HG03439 (cell line): ENCODE results near the gene MS4A18.
A peak's percentile ranks its signal among the peaks of the same experiment; 100 is the strongest.
"Not testable (repeated sequence)": the region's sequence is repeated elsewhere in the genome, so short reads cannot be mapped to it uniquely, and the experiment has no call there.

Experiments used
- ATAC-seq: cut with Tn5 transposase; IDR thresholded peaks from one replicate; pipeline ENCODE4 v1.9.1; 2021; ENCODE audit warnings: mild to moderate bottlenecking, moderate library complexity; ENCODE audit not compliant: unreplicated experiment

The MS4A18 gene

GRCh38 chr11:60734279-60734678 lies 9.8 kb downstream of the MS4A18 start:
- no peak for ATAC-seq

GRCh38 chr11:60739114-60739513 lies 14.6 kb downstream of the MS4A18 start:
- no peak for ATAC-seq

GRCh38 chr11:60740573-60740972 lies 16.1 kb downstream of the MS4A18 start:
- ATAC-seq, result no peak

DNA sequence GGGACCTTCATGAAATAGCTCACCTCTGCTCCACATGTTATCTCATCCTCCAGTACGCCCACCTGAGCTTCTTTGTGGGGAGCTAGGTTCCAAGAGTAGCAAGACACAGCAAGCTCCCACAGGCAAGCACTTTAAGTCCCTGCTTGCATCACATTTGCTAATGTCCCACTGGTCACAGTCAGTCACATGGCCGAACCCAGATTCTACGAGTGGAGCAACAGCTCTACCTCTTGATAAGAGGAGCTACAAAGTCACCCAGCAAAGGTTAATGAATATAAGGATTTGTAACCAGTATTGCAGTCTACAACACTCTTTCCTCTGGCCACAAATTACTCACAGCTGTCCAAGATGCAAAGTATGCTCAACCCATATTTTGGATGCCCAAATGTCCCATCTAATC lies 16.9 kb downstream of the MS4A18 start:
- no peak for ATAC-seq

GRCh38 chr11:60743058-60743457 lies 18.5 kb downstream of the MS4A18 start:
- no peak for ATAC-seq

DNA sequence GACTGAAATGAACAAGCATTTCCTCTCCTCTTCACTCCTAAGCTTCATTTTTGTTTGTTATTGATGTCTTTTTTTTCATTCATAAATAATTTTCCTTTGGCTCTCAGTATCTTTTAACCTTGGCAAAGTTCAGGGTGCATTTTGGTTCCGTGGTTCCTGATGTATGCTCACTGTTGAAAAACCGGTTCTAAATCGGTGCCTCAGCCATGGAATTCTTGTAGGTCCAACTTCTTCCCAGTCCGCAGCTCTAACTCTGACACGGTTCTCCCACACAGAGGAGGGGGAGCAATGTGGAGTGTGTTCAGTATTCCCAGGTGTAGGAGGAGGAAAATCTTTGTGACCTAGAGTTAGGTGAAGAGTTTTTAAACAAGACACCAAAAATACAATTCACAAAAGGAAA lies 19.6 kb downstream of the MS4A18 start:
- ATAC-seq, result no peak

DNA sequence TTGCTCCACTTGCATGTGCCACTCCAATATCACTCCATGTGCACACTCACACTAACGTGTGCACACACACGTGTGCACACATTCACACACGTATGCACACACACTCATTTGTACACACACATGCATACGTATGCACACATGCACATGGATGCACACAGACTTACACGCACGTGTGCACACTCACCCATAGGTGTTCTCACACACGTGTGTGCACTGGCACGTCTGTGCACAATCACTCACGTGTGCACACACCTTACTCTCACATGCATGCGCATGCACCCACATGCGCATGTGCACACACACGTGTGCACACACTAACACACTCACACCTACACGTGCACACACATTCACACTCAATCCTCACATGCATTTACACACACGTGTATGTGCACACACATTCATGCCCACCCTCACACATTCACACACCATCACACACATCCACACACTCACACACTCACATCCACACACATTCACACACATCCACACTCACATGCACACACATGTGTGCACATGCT lies 22.9 kb downstream of the MS4A18 start:
- no peak for ATAC-seq

DNA sequence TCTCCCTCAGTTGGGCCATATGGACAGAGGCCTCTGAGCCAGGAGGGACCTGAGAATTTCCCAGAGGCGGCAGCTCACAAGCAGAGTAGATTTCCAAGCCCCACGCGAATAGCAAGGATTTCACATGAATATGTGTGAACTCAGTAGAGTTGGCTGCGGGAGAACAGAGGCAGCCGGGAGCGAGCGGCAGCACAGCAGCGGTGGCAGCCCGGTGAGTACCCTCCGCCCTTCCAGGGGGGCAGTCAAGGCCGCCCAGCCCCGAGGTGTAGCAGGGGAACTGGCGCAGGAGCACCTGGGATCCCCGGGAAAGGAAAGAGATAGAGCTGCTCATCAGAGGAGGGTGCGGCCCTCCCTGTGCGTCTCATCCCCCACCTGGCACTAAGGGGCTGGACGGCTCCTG lies 23.7 kb downstream of the MS4A18 start:
- ATAC-seq, result no peak

DNA sequence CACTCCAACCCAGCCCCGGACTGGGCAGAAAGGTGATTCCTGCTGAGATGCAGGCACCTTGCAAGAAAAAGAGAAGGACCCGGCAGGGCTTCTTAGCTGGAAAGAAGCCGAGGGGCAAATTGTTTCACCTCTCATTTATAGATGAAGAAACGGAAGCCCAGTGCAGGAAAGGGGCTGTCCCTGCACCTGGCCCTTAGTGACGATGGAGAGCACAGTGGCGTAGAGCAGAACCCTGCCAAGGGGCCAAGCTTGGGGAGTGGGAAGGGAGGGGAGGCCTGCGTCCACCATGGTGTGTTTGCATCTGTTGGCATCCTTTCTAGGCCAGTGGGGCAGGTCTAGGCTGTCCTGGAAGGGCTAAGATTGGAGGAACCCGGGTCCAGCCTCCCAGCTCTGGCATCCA lies 24.3 kb downstream of the MS4A18 start:
- no peak for ATAC-seq

DNA sequence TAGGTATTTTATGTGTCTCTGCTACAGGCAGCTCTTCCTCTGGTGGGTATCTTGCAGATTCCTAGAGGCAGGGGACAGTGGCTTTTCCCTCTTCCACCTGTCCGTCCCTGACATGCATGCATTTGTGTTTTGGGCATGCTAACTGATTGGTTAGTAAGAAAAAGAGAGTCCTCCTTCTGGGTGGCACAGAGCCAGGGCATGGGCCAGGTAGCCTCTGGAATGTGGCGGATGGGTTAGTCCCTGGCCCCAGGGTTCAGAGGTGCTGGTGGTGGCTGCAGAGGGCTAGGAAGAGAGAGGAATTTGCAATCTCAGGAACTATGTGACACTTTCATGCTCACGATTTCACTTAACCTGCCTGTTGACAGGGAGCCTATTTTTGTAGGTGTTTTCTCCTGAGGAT lies 26.4 kb downstream of the MS4A18 start:
- ATAC-seq, result no peak

DNA sequence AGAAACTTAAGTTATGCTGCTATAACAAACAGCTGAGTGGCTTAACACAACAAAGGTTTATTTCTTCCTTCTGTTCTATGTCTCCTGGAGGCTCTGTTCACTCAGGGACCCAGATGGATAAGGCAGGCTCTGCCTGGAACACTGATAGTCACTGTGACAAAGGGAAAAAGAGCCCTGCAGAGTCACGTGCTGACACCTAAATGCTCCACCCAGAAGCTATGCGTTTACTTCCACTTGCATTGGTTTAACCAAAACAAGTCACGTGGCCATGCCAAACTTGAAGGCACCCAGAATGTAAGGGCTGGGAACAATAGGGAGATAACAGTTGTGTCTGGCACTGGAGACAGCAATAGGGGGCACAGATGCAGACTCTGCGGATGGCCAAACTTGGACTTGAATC lies 28.8 kb downstream of the MS4A18 start:
- no peak for ATAC-seq

- ATAC-seq, result no peak
Observed at GRCh38 chr11:60754887-60755286, 30.4 kb downstream of the MS4A18 start.

DNA sequence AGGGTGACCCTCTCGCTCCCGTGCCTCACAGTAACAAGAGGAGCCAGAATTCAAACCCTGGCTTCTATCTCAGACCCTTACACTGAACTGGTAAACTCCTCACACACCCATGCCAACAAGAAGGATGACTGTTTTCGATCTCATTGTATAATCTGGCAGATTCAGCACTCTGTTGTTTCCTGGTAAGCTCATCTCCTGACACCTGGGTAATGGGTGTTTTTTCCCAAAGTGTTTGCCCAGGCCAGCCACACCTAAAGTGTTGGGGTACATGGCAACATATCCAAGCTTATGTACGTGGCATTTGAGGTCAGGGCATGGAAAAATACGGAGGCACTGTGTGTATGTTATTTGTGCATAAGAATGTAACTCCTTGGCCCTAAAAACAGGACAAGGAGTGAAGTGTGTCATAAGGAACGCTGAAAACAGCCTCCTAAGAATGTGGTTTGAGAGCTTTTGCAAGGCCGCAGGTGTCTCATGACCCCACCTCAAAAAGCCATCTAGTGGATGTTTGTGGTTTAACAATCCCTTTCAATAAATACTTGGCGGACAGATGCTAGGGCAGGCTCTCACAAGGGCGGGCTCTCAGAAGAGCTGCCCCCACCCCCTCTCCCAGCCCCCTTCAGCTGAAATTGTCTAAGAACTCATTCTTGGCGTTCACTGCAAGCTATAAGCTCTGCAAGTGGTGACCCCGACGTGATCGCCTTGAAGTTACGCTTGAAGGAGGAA lies 31.9 kb downstream of the MS4A18 start, which contains the start of gene MS4A15:
TSS of gene MS4A15 (plus strand) at position 561 of the 726 bp plus-strand sequence. CDS start 6,867 bp downstream, outside the sequence.
- ATAC-seq, result no peak

DNA sequence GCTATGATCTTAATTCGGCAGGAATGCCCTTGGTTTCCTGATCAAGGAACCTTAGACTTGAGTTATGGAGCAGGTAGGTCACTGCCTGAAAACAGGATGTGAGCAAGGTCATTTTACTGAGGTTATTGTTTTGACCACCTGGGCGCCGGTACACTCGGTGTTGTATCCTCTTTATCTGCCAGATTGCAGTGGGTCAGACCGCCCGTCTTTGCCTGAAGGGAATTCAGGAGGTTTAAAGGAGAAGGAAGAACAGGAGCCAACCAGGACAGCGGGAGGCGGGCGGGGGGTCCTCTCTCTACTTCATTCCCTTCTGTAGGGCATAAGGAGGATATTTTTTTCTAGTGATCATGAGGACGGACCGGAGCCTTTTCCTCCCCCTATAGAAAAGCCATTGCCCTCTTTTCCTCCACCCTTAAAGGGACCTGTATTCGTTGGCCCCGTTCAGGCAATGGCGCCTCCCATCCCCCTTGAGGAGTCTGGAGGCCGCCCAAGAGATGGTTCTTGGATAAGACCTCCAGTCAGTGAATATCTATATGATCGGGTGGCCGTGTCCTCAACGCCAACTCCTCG lies 32.8 kb downstream of the MS4A18 start:
- ATAC-seq, result no peak

- not testable (repeated sequence) for ATAC-seq
Observed at GRCh38 chr11:60758671-60759070, 34.2 kb downstream of the MS4A18 start.

DNA sequence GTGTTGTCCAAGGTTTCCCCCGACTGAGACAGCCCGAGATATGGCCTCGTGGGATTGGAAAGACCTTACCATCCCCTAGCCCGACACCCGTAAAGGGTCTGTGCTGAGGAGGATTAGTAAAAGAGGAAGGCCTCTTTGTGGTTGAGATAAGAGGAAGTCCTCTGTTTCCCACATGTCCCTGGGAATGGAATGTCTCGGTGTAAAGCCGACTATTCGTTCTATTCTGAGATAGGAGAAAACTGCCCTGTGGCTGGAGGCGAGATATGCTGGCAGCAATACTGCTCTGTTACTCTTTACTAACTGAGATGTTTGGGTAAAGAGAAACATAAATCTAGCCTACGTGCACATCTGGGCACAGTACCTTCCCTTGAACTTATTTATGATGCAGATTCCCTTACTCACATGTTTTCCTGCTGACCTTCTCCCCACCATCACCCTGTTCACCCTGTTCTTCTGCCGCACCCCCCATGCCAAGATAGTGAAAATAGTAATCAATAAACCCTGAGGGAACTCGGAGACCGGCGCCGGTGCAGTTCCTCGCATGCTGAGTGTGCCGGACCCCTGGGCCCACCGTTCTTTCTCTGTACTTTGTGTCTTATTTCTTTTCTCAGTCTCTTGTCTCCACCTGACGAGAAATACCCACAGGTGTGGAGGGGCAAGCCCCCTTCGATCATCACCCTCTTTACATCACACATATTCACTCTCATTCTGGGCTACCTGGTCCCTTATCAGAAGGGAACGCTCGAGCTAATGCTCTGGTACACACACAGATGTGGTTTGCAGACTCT lies 35.1 kb downstream of the MS4A18 start:
- not testable (repeated sequence) for ATAC-seq

DNA sequence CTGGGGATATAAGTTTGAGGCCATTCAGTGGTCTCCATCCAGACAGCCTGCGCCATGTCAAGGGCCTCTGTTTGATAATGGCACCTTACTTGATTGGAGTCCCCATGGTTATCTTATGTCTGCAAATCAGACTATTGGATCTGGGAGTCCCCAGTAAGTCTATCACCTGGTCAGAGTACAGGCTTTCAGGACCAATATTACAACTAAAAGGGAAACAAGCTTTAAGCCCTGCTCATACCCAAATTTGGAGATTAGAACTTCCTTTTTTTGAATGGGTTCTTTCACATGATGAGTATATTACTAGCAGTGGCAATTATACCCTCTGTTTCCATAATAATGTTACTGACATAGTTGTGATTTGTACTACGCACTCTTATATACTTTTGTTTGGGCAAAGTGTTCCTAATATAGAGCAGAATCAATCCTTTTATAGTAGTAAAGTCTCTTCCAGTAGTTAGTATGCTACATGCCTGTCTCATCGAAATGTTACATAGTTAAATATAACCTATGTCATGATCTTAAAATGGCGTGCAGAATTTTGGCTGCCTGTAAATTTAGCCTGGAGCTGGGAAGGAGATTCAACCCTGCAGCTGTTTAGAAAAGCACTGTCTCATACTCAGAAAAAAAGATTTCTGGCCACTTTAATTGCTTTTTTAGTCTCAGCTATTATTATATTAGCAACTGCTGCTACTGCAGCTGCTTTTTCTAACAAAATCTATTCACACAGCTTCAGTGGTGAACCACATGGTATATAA lies 37.1 kb downstream of the MS4A18 start:
- ATAC-seq, result no peak

- peak; percentile 63 for ATAC-seq
Observed at GRCh38 chr11:60762851-60763691, 38.6 kb downstream of the MS4A18 start.

DNA sequence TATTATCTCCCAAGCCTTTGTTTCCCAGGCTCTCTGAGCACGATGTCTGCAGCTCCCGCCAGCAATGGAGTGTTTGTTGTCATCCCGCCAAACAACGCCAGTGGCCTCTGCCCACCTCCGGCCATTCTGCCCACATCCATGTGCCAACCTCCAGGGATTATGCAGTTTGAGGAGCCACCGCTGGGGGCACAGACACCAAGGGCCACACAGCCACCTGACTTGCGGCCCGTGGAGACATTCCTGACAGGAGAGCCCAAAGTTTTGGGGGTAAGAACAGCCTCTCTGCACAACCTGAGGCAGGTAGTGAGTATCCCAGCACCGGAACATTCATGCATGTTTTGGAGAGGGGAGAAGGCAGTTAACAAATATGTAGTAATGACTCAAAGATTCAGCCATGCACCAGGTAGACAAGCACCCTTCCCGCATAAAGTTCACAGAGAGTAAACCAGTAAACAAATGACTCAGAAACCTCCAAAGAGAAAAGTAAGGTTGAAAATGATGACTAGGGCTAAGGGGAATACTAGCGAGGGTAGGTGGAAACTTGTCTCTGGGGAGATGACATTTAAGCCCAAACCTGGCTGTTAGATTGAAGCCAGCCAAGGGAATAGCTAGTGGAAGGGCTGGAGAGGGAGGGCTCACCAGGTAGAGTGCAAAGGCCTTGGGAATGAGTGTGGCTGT lies 39.3 kb downstream of the MS4A18 start:
- ATAC-seq, result peak; percentile 35
